NCI-H146 treated with DMSO at 0.1 percent for 48 hours (cell line): Measurements from ENCODE around the gene MYO1B.
"Not testable (repeated sequence)": the region's sequence is repeated elsewhere in the genome, so short reads cannot be mapped to it uniquely, and the experiment has no call there.

ENCODE experiments used
- DNase-seq: peaks from one replicate; lab custom pipeline; 2025; ENCODE audit not compliant: unreplicated experiment; lab: John Stamatoyannopoulos, UW

The MYO1B gene

GRCh38 chr2:191446910-191447309, 201.7 kb downstream of the MYO1B start:
- no peak for DNase-seq

DNA sequence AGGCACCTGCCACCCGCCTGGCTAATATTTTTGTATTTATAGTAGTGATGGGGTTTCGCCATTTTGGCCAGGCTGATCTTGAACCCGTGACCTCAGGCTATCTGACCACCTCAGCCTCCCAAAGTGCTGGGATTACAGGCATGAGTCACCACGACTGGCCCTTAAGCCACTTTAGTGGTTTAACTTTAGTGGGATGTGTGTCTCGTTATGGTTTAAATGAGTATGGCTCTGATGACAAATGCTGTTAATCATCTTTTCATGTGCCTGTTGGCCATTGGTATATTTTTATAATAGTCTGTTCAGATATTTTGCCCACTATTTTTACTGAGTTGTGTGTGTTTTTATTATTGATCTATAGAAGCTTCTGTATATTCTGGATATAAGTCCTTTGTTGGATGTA, 205.9 kb downstream of the MYO1B start:
- no peak for DNase-seq

GRCh38 chr2:191452065-191452464, 206.9 kb downstream of the MYO1B start:
- DNase-seq = no peak

- no peak for DNase-seq
Observed at GRCh38 chr2:191453761-191454160, 208.6 kb downstream of the MYO1B start.

GRCh38 chr2:191456506-191456905, 211.3 kb downstream of the MYO1B start:
- DNase-seq = not testable (repeated sequence)

- no peak for DNase-seq
Observed at GRCh38 chr2:191459158-191459557, 214.0 kb downstream of the MYO1B start.

- DNase-seq = no peak
Observed at GRCh38 chr2:191462370-191462769, 217.2 kb downstream of the MYO1B start.

DNA sequence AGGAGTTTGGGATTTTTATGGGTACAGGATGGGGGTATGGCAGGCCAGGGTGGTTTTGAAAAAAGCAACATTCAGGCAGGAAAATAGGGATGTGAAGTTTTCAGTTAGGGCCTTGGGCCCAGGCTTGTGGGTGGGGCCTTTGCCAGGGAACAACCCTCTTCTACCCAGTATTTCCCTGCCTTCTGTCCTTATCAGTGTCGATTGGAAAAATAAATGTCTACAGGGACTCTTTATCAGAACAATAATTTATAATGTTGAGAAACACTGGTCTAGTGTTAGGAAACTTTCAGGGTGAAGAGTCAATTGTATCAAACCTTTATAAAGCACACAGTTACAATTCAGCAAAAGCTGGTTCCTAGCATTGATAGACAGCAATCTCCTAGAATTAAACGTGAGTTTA, 218.6 kb downstream of the MYO1B start:
- DNase-seq = no peak

GRCh38 chr2:191465766-191466420, 220.7 kb downstream of the MYO1B start:
- DNase-seq = no peak

- no peak for DNase-seq
Observed at GRCh38 chr2:191467113-191467512, 221.9 kb downstream of the MYO1B start.

DNA sequence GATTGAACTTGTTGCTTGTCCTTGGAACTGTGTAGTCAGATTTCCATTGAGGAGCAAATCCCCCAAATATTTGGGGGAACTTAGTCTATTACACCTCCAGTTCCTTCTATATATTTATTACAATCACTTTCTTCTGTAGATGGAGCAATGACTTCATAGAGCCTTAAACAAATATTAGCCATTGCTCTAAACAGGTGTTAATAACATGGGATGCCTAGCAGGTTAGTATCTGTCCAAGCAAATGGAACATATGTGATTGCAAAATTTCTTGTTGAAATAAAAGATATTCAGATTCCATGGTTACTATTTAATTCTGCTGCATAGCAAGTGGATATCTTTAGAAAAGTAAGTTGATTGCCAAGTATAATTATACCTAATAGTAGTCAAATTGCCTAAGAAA, 225.1 kb downstream of the MYO1B start:
- no peak for DNase-seq

GRCh38 chr2:191474464-191474863, 229.3 kb downstream of the MYO1B start:
- no peak for DNase-seq
